Neural cell (in vitro differentiated cells): Measurements from ENCODE around the gene PARD3B. TPM values are rescaled to one million over a fixed set of nuclear protein-coding genes. Genes with fewer than 3 reads are reported as not detected.

Experiments used
- H2AFZ ChIP-seq: fragments of 200-600, 300-800 bp; sonication (generic), shearing (Covaris generic); 2 replicates; pipeline ENCODE4 v1.6.0; 2014; ENCODE audit warnings: low read depth, mild to moderate bottlenecking, antibody characterized with exemption, low read length, moderate library complexity
- H3F3A ChIP-seq: fragments of 200-600 bp; shearing (Covaris generic); 2 replicates; pipeline ENCODE4 v1.6.1; 2016; ENCODE audit warnings: mild to moderate bottlenecking, moderate library complexity, mixed read lengths, antibody characterized with exemption, low read length; ENCODE audit not compliant: insufficient read depth, poor library complexity, severe bottlenecking
- H3K27ac ChIP-seq: fragments of 200-600, 300-800 bp; sonication (generic), shearing (Covaris generic); 2 replicates; pipeline ENCODE4 v1.5.1; 2014; ENCODE audit warnings: mild to moderate bottlenecking, low read length, moderate library complexity
- H3K27me3 ChIP-seq: fragments of 300-800, 200-600 bp; sonication (generic), shearing (Covaris generic); 2 replicates; pipeline ENCODE4 v1.6.0; 2014; ENCODE audit warnings: mild to moderate bottlenecking, low read depth, low read length, moderate library complexity; ENCODE audit not compliant: insufficient read depth
- H3K36me3 ChIP-seq: fragments of 300-800, 200-600 bp; sonication (generic), shearing (Covaris generic); 2 replicates; pipeline ENCODE4 v1.5.1; 2014; ENCODE audit warnings: mild to moderate bottlenecking, antibody characterized with exemption, low read length, moderate library complexity; ENCODE audit not compliant: insufficient read depth
- H3K4me2 ChIP-seq: fragments of 300-800, 200-600 bp; sonication (generic), shearing (Covaris generic); 2 replicates; pipeline ENCODE4 v1.6.0; 2014; ENCODE audit warnings: mild to moderate bottlenecking, low read length
- H3K4me3 ChIP-seq: fragments of 300-800, 200-600 bp; sonication (generic), shearing (Covaris generic); 2 replicates; pipeline ENCODE4 v1.5.1; 2014; ENCODE audit warnings: mild to moderate bottlenecking, low read length, moderate library complexity
- H3K79me2 ChIP-seq: fragments of 200-600 bp; shearing (Covaris generic); replicated peaks from 2 replicates; pipeline ENCODE4 v1.6.0; 2014; ENCODE audit warnings: mild to moderate bottlenecking, low read length, moderate library complexity; ENCODE audit not compliant: insufficient read depth
- H3K9ac ChIP-seq: fragments of 300-800, 200-600 bp; sonication (generic), shearing (Covaris generic); 2 replicates; pipeline ENCODE4 v1.6.1; 2016; ENCODE audit warnings: mild to moderate bottlenecking, low read length, mixed read lengths
- H3K9me2 ChIP-seq: fragments of 200-600 bp; shearing (Covaris generic); 2 replicates; pipeline ENCODE4 v1.6.1; 2016; ENCODE audit warnings: mild to moderate bottlenecking, low read length, mixed read lengths; ENCODE audit not compliant: insufficient read depth
- H3K9me3 ChIP-seq: fragments of 200-600, 300-800 bp; sonication (generic), shearing (Covaris generic); 2 replicates; pipeline ENCODE4 v1.6.1; 2016; ENCODE audit warnings: mild to moderate bottlenecking, mixed run types, low read length, moderate library complexity, mixed read lengths
- H4K20me1 ChIP-seq: fragments of 200-600 bp; shearing (Covaris generic); 2 replicates; pipeline ENCODE4 v1.6.1; 2016; ENCODE audit warnings: mild to moderate bottlenecking, mixed run types; ENCODE audit not compliant: insufficient read depth
- CTCF ChIP-seq: fragments of 450-650 bp; IDR thresholded peaks from 2 replicates; pipeline ENCODE4 v1.5.1; 2014; ENCODE audit warnings: antibody characterized with exemption, mild to moderate bottlenecking, moderate library complexity; ENCODE audit not compliant: poor library complexity, severe bottlenecking
- EP300 ChIP-seq: fragments of 450-650 bp; conservative IDR thresholded peaks from 2 replicates; pipeline ENCODE4 v1.6.1; 2014; ENCODE audit warnings: antibody characterized with exemption, mild to moderate bottlenecking, moderate library complexity; ENCODE audit not compliant: poor library complexity, severe bottlenecking
- EZH2 ChIP-seq: fragments of 200-600, 300-800 bp; shearing (Covaris generic), sonication (generic); IDR thresholded peaks from 2 replicates; pipeline ENCODE4 v1.6.1; 2014; ENCODE audit warnings: antibody characterized with exemption, low read length, borderline replicate concordance, mild to moderate bottlenecking; ENCODE audit not compliant: insufficient read depth, poor library complexity, severe bottlenecking
- MXI1 ChIP-seq: fragments of 450-650 bp; conservative IDR thresholded peaks from 2 replicates; pipeline ENCODE4 v1.6.1; 2014; ENCODE audit warnings: antibody characterized with exemption, mild to moderate bottlenecking; ENCODE audit not compliant: poor library complexity, severe bottlenecking
- POLR2AphosphoS5 ChIP-seq: IDR thresholded peaks from 2 replicates; pipeline ENCODE4 v1.6.1; 2012
- RAD21 ChIP-seq: fragments of 450-650 bp; conservative IDR thresholded peaks from 2 replicates; pipeline ENCODE4 v1.6.1; 2014; ENCODE audit warnings: antibody characterized with exemption, mild to moderate bottlenecking, moderate library complexity
- REST ChIP-seq: IDR thresholded peaks from 2 replicates; pipeline ENCODE4 v1.6.1; 2012; ENCODE audit warnings: borderline replicate concordance
- SMC3 ChIP-seq: fragments of 450-650 bp; conservative IDR thresholded peaks from 2 replicates; pipeline ENCODE4 v1.6.1; 2014; ENCODE audit warnings: antibody characterized with exemption, mild to moderate bottlenecking, moderate library complexity; ENCODE audit not compliant: poor library complexity
- TAF1 ChIP-seq: IDR thresholded peaks from 2 replicates; pipeline ENCODE4 v1.6.1; 2012; ENCODE audit warnings: low read depth
- polyA plus RNA-seq: library from polyadenylated mRNA; depleted of rRNA; stranded (reverse); fragments of >200 nt; gene quantifications from 2 replicates; pipeline ENCODE4 v1.2.3, GENCODE V29; 2014

Gene PARD3B
- polyA plus RNA-seq, 1 donor from 2014 or later: 0.54 TPM

GRCh38 chr2:205511641-205512040 is 966.4 kb downstream of the PARD3B start:
- TF ChIP-seq RAD21 (no peak), CTCF (no peak), TAF1 (no peak), EZH2 (no peak), EP300 (no peak), SMC3 (no peak), REST (no peak), MXI1 (no peak), POLR2AphosphoS5 (no peak)
- H3K4me3 ChIP-seq: no peak overlapping the region
- no peaks in the 10 kb centered on the region for H4K20me1 ChIP-seq
- H3K79me2 ChIP-seq: no peaks in the 10 kb centered on the region
- H2AFZ ChIP-seq: no peak overlapping the region
- H3K9ac ChIP-seq: no peak overlapping the region
- H3K27me3 ChIP-seq: no peaks in the 10 kb centered on the region
- no peaks in the 10 kb centered on the region for H3F3A ChIP-seq
- no peaks in the 10 kb centered on the region for H3K36me3 ChIP-seq
- no peaks in the 10 kb centered on the region for H3K9me3 ChIP-seq
- H3K27ac ChIP-seq: no peak overlapping the region
- no peak overlapping the region for H3K4me2 ChIP-seq
- H3K9me2 ChIP-seq: no peaks in the 10 kb centered on the region

GRCh38 chr2:205520311-205520710 is 975.0 kb downstream of the PARD3B start:
- no peaks in the 10 kb centered on the region for H3K27me3 ChIP-seq
- no peak overlapping the region for H3K4me3 ChIP-seq
- H3K79me2 ChIP-seq: no peaks in the 10 kb centered on the region
- H3F3A ChIP-seq: no peaks in the 10 kb centered on the region
- no peak overlapping the region for H2AFZ ChIP-seq
- H3K9me3 ChIP-seq: peaks cover 6% of the 10 kb centered on the region
- TF ChIP-seq TAF1 (no peak), CTCF (no peak), SMC3 (no peak), EP300 (no peak), EZH2 (no peak), RAD21 (no peak), POLR2AphosphoS5 (no peak), MXI1 (no peak), REST (no peak)
- no peak overlapping the region for H3K4me2 ChIP-seq
- no peak overlapping the region for H3K9ac ChIP-seq
- no peak overlapping the region for H3K27ac ChIP-seq
- no peaks in the 10 kb centered on the region for H4K20me1 ChIP-seq
- H3K9me2 ChIP-seq: no peaks in the 10 kb centered on the region
- H3K36me3 ChIP-seq: no peaks in the 10 kb centered on the region
